LNCaP clone FGC (cell line): ENCODE results near the gene IFITM10.

ENCODE experiments used
- DNase-seq: peaks from one replicate; pipeline ENCODE4 v3.0.0-alpha.2; 2011; ENCODE audit warnings: low read depth
- H3K4me3 ChIP-seq: 2 replicates; pipeline ENCODE4 v1.5.1; 2011; ENCODE audit warnings: mild to moderate bottlenecking, low read depth, low read length, control low read depth
- TF ChIP-seq, protein P1 (sequence below): IDR thresholded peaks from 2 replicates; pipeline ENCODE4 v1.5.1; 2012; ENCODE audit warnings: mild to moderate bottlenecking; ENCODE audit not compliant: control insufficient read depth, insufficient read depth; ENCODE audit errors: extremely low read depth

Gene IFITM10

DNA sequence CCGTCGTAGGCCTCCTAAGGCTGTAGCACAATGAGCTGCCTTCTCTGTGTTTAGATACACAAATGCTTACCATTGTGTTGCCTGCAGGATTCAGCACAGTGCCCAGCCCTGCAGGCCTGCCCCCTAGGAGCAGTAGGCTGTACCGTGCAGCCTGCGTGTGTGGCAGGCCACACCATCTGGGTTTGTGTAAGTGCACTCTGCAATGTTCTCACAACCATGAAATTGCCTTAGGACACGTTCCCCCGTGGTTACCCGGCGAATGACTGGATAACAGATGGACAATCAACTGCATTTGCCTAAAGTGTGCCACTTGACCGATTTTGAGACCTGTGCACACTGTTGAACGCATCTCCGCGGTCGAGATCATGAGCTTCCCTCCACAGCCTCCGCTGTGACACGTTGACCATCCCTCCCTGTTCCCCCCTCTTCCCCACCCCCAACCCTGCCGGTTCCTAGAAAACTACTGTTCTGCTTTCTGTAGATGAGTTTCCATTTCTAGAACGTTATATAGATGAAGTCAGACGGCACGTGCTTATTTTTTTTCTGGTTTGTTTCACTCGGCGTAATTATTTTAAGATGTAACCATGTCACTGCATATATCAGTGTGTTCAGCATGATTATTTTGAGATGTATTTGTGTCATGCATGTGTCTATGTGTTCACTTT, 35.5 kb upstream of the IFITM10 start:
- H3K4me3 ChIP-seq, result no peak overlapping the region
- TF ChIP-seq, protein P1, sequence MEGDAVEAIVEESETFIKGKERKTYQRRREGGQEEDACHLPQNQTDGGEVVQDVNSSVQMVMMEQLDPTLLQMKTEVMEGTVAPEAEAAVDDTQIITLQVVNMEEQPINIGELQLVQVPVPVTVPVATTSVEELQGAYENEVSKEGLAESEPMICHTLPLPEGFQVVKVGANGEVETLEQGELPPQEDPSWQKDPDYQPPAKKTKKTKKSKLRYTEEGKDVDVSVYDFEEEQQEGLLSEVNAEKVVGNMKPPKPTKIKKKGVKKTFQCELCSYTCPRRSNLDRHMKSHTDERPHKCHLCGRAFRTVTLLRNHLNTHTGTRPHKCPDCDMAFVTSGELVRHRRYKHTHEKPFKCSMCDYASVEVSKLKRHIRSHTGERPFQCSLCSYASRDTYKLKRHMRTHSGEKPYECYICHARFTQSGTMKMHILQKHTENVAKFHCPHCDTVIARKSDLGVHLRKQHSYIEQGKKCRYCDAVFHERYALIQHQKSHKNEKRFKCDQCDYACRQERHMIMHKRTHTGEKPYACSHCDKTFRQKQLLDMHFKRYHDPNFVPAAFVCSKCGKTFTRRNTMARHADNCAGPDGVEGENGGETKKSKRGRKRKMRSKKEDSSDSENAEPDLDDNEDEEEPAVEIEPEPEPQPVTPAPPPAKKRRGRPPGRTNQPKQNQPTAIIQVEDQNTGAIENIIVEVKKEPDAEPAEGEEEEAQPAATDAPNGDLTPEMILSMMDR, result no peak
- DNase-seq, result no peak

DNA sequence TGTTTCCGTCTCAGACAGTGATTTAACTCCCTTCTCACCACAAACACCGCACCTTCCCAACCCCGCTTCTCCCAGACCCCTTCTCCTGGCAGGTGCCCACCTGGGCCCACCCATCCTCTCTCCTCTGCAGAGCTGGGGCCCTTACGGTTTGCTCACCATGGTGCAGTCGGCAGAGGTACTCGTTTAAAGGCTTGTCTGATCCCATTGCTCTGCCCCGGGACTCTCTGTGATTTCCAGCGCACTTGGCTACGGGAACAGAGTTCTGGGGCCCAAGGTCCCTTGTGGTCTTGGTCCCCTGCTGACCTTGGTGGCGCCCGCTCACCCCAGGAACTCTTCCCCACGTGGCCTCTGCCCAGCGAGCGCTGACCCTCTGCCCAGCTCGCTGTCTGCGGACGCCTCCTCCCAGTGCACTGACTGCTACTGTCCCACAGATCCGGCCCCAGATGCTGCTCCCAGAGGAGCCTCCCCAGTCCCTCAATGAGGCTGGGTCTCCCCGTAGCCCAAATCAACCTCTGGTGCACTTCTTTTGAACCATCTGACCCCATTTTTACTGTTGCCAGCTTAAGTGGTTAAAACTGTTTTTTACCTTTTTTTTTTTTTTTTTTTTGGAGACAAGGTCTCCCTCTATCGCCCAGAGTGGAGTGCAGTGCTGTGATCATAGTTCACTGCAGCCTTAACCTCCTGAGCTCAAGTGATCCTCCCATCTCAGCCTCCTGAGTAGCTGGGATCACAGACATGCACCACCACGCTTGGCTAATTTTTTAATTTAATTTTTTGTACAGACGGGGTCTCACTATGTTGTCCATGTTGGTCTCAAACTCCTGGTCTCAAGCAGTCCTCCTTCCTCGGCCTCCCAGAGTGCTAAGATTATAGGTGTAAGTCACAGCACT, 34.6 kb upstream of the IFITM10 start:
- TF ChIP-seq, protein P1, result no peak
- DNase-seq, result no peak
- H3K4me3 ChIP-seq, result no peak overlapping the region

DNA sequence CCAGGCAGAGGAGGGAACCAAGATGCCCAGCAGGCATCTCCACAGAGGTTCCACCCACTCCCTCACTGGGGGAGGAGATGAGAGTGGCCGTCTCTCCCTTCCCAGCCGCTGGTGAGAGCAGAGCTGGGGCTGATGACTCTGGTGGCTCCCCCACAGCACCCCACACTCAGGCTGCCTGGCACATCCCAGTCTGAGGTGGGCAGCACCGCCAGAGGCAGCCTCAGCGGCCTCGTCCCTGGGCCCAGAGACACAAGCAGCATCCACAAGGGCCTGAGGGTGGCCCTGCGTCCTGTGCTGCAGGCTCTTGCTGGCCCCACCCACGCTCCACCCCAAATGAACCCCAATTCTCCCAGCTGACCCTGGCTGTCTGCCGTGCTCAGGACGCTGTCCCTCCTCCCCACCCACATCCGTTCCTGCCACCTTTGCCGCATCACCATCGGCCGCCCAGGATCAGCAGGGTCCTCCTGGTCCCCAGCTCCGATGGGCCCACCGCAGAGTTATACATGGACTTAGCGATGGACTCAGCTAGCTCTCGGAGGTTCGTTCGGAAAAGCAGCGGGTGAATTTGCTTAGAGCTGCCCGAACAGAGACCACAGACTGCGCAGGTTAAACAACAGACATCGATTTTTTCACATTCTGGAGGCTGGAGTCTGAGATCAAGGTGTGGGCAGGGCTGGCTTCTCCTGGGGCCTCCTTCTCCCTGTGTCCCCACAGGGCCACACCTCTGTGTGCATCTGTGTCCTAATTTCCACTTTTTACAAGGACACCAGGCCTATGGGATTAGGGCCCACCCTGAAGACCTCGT, 33.5 kb upstream of the IFITM10 start:
- H3K4me3 ChIP-seq, result no peak overlapping the region
- DNase-seq, result no peak
- TF ChIP-seq, protein P1, result no peak

DNA sequence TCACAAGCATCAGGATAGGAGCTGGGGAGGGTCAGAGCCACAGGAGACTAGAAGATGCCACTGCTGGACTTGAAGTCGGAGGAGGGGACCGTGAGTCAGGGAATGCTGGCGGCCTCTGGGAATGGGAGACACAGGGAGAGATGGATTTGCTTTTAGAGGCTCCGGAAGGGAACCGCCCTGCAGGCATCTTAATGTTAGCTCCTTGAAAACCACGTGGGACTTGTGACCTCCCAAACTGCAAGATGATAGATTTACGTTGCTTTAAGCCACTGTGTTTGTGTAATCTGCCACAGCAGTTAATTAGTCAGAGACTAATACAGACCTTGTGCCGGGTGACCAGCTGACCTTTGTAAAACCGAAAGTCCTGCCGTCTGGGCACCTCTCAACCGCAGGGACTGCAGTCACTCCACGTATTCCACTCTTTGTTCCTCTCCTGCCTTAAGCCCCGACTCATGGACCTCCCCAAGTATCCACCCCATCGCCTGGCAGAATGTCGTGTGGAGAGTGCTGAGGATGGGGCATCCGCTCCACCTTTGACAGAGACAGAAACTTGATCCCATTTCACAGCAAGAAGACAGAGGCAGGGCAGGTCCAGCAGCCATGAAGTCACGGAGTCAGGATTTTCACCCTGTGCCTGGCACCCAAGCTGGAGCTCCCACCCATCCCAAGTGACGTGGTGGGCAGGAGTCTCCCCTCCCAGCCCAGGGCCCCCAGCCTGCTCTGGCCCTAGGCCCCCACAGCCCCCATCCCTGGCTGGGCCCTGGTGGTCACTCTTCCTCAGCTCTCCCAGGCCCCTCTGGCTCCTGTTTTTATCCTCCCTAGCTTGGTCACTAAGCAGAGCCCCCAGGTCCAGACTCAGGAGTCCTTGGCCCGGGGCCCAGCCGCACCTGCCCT, 32.7 kb upstream of the IFITM10 start:
- TF ChIP-seq, protein P1, result no peak
- no peak for DNase-seq
- no peak overlapping the region for H3K4me3 ChIP-seq

DNA sequence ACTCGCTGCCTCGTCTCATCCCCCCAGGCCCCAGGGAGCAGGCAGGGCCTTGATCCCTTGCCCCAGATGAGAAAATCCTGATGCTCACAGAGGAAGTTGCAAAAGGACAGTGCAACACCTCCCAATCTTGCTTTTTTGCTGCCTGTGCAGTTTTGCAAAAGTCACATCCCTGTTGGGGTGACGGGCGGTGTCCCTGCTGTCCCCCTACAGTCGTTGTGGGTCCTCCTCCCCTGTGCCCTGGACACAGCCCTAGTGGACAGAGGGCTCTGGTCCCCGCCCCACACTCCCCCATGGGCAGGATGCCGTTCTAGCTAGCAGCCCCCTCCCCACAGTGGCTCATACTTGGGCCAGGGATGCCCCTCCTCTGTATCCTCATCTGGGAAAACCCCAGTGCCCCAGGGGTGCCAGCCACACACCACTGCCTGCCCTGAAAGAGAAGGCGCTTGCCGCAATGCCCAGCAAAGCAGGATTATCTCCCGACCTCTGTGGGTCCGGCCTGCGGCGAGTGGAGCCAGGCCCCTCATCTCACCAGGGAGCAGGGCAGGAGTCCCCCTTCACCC, 31.7 kb upstream of the IFITM10 start:
- DNase-seq, result no peak
- TF ChIP-seq, protein P1, result no peak
- H3K4me3 ChIP-seq, result no peak overlapping the region

DNA sequence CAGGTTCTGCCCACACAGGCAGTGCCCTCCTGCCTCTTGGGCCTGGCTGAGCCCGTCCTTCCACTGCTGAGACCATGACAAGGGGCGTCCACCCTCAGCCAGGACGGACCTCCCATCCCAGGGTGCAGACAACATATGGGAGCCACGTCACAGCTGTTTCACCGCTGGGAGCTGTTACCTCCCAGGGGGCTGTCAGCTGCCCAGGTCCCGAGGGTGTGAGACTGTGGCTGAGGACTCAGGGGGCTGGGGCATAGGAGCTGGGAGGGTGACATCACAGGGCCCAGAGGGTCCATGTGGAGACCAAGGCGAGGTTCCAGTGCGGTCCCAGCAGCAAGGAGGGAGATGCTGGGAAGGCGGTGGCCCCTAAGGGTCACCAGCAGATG, 31.2 kb upstream of the IFITM10 start:
- no peak for DNase-seq
- no peak overlapping the region for H3K4me3 ChIP-seq
- TF ChIP-seq, protein P1, result no peak
